HepG2 (cell line): ENCODE measurements around the gene PDLIM5. TPM values are rescaled to one million over a fixed set of nuclear protein-coding genes. Genes with fewer than 3 reads are reported as not detected.

Source experiments
- CEBPG ChIP-seq: IDR thresholded peaks from 2 replicates; pipeline ENCODE4 v1.6.1; 2016
- FOXK1 ChIP-seq: sonication (generic); formaldehyde crosslinking; IDR thresholded peaks from 2 replicates; pipeline ENCODE4 v1.4.0; 2020; ENCODE audit warnings: low read depth, missing genetic modification reagents, borderline replicate concordance
- GATAD1 ChIP-seq: IDR thresholded peaks from 2 replicates; pipeline ENCODE4 v1.6.1; 2016; ENCODE audit warnings: missing genetic modification reagents, missing compliant biosample characterization
- HNRNPK ChIP-seq: fragments of 200-400 bp; formaldehyde crosslinking; IDR thresholded peaks from 2 replicates; pipeline ENCODE4 v1.6.1; 2018; ENCODE audit warnings: low read length, low read depth, moderate library complexity, mild to moderate bottlenecking; ENCODE audit not compliant: poor library complexity, severe bottlenecking
- HOXA3 ChIP-seq: sonication (generic); formaldehyde crosslinking; IDR thresholded peaks from 2 replicates; pipeline ENCODE4 v1.5.0; 2020; ENCODE audit warnings: missing genetic modification reagents
- KLF13 ChIP-seq: sonication (generic); formaldehyde crosslinking; IDR thresholded peaks from 2 replicates; pipeline ENCODE4 v1.4.0; 2020; ENCODE audit warnings: mild to moderate bottlenecking, missing genetic modification reagents
- MTF2 ChIP-seq: sonication (generic); formaldehyde crosslinking; IDR thresholded peaks from 2 replicates; pipeline ENCODE4 v1.5.0; 2020; ENCODE audit warnings: missing genetic modification reagents, borderline replicate concordance
- NFKB2 ChIP-seq: sonication (generic); formaldehyde crosslinking; IDR thresholded peaks from 2 replicates; pipeline ENCODE4 v1.4.0; 2020; ENCODE audit warnings: missing genetic modification reagents, borderline replicate concordance
- NFYC ChIP-seq: IDR thresholded peaks from 2 replicates; pipeline ENCODE4 v1.6.1; 2016; ENCODE audit warnings: missing genetic modification reagents, missing compliant biosample characterization
- PITX1 ChIP-seq: sonication (generic); formaldehyde crosslinking; IDR thresholded peaks from 2 replicates; pipeline ENCODE4 v1.5.1; 2020; ENCODE audit warnings: mild to moderate bottlenecking, missing genetic modification reagents
- PPARG ChIP-seq: conservative IDR thresholded peaks from 2 replicates; pipeline ENCODE4 v1.6.1; 2016; ENCODE audit warnings: missing biosample characterization, missing genetic modification reagents
- SATB2 ChIP-seq: sonication (generic); formaldehyde crosslinking; IDR thresholded peaks from 2 replicates; pipeline ENCODE4 v1.5.0; 2020; ENCODE audit warnings: missing genetic modification reagents
- ZKSCAN1 ChIP-seq: fragments of 150-350 bp; IDR thresholded peaks from 2 replicates; pipeline ENCODE4 v1.6.1; 2014; ENCODE audit warnings: low read length
- ZMYM2 ChIP-seq: sonication (generic); formaldehyde crosslinking; IDR thresholded peaks from 2 replicates; pipeline ENCODE4 v1.8.0; 2022; ENCODE audit warnings: mild to moderate bottlenecking, missing genetic modification reagents
- ZNF234 ChIP-seq: sonication (generic); formaldehyde crosslinking; conservative IDR thresholded peaks from 2 replicates; pipeline ENCODE4 v1.5.1; 2020; ENCODE audit warnings: mild to moderate bottlenecking, missing genetic modification reagents
- ZNF441 ChIP-seq: sonication (generic); formaldehyde crosslinking; IDR thresholded peaks from 2 replicates; pipeline ENCODE4 v1.7.0; 2021; ENCODE audit warnings: missing genetic modification reagents, borderline replicate concordance
- ZNF709 ChIP-seq: sonication (generic); formaldehyde crosslinking; IDR thresholded peaks from 2 replicates; pipeline ENCODE4 v1.5.0; 2020; ENCODE audit warnings: mild to moderate bottlenecking, missing genetic modification reagents
- ZNF776 ChIP-seq: sonication (generic); formaldehyde crosslinking; IDR thresholded peaks from 2 replicates; pipeline ENCODE4 v1.4.0; 2020; ENCODE audit warnings: mild to moderate bottlenecking, missing genetic modification reagents
- ZNF850 ChIP-seq: sonication (generic); formaldehyde crosslinking; conservative IDR thresholded peaks from 2 replicates; pipeline ENCODE4 v1.9.0; 2021; ENCODE audit warnings: mild to moderate bottlenecking, missing genetic modification reagents
- ZSCAN29 ChIP-seq: sonication (generic); formaldehyde crosslinking; conservative IDR thresholded peaks from 2 replicates; pipeline ENCODE4 v1.4.0; 2020; ENCODE audit warnings: mild to moderate bottlenecking, missing genetic modification reagents
- polyA plus RNA-seq, 8 experiments: library from polyadenylated mRNA; depleted of rRNA in 3 of 8; stranded (reverse) in 7 of 8; unstranded in 1 of 8; fragments of >200 nt; fragmentation: Illumina TruSeq in 4 of 8; extraction: Trizol in 4 of 8; gene quantifications; 2 replicates each; pipeline versions ENCODE4 v1.2.1 to v1.2.3, GENCODE V29; 2011 to 2016; ENCODE audit warnings: low read depth in 4 of 8, missing spikeins in 1 of 8, mixed read lengths in 1 of 8; ENCODE audit not compliant: insufficient read depth in 1 of 8
- total RNA-seq, 5 experiments: library from RNA; depleted of rRNA; stranded (reverse); fragments of >200 nt; fragmentation: Illumina TruSeq; extraction: Trizol; gene quantifications; 2 replicates each; pipeline ENCODE4 v1.2.3, GENCODE V29; 2016; ENCODE audit warnings: low read depth in 1 of 5
- TF ChIP-seq, protein P1 (sequence below): IDR thresholded peaks from 2 replicates; pipeline ENCODE4 v1.6.1; 2012; ENCODE audit warnings: inconsistent platforms
- TF ChIP-seq, protein P2 (sequence below): sonication (generic); formaldehyde crosslinking; IDR thresholded peaks from 2 replicates; pipeline ENCODE4 v1.5.0; 2020; ENCODE audit warnings: mild to moderate bottlenecking, low read depth, missing genetic modification reagents, borderline replicate concordance
- TF ChIP-seq, protein P3 (sequence below): sonication (generic); formaldehyde crosslinking; IDR thresholded peaks from 2 replicates; pipeline ENCODE4 v1.5.0; 2020; ENCODE audit warnings: mild to moderate bottlenecking, missing genetic modification reagents
- TF ChIP-seq, protein P4 (sequence below): IDR thresholded peaks from 2 replicates; pipeline ENCODE4 v1.6.1; 2016; ENCODE audit warnings: low read depth
- TF ChIP-seq, protein P5 (sequence below): IDR thresholded peaks from 2 replicates; pipeline ENCODE4 v1.6.1; 2016; ENCODE audit warnings: mild to moderate bottlenecking, missing biosample characterization, missing genetic modification reagents
- TF ChIP-seq, protein P6 (sequence below): sonication (generic); formaldehyde crosslinking; IDR thresholded peaks from 2 replicates; pipeline ENCODE4 v1.8.1; 2023; ENCODE audit warnings: mild to moderate bottlenecking, missing genetic modification reagents
- TF ChIP-seq, protein P7 (sequence below): sonication (generic); formaldehyde crosslinking; IDR thresholded peaks from 2 replicates; pipeline ENCODE4 v1.5.0; 2020; ENCODE audit warnings: missing genetic modification reagents

The PDLIM5 gene
- total and polyA plus RNA-seq, 2 of the 13 experiments (the other 11 are each of a cell fraction or from before 2014, with no cell fraction given) = 52.8 to 119 TPM

DNA sequence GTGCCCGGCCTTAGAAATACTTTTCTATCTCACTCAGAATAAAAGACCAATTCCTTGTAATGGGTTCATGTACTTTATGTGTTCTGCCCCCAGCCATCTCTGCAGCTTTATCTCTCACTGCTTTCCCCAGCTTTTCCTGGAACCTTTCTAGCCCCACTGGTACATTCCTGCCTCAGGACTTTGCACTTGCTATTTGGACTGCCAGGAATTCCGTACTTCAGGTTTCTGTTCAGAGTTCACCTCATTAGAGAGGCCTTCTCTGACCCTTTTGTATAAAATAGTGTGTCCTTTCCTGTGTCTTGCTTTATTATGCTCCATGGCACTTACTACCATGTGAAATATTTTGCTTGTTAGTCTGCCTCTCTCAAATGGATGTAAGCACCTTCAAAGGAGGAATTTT lies 112.5 kb downstream of the PDLIM5 start (continued):
- TF ChIP-seq, protein P1, sequence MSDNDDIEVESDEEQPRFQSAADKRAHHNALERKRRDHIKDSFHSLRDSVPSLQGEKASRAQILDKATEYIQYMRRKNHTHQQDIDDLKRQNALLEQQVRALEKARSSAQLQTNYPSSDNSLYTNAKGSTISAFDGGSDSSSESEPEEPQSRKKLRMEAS = no peak
- TF ChIP-seq ZSCAN29 (CRISPR knock-in tag) (0 out of 2 replicates have a peak, but pooled peaks have one; percentile 27), PPARG (peak; percentile 56; the same call in 1 of the 2 replicates), CEBPG (CRISPR knock-in tag) (peak; percentile 27; the same call in 1 of the 2 replicates), ZNF234 (CRISPR knock-in tag) (no peak), FOXK1 (CRISPR knock-in tag) (0 out of 2 replicates have a peak, but pooled peaks have one; percentile 29), ZMYM2 (CRISPR knock-in tag) (peak; percentile 99), ZNF776 (CRISPR knock-in tag) (no peak), HOXA3 (CRISPR knock-in tag) (peak; percentile 36), KLF13 (CRISPR knock-in tag) (no peak), ZNF850 (CRISPR knock-in tag) (no peak), HNRNPK (no peak), NFYC (CRISPR knock-in tag) (no peak), ZNF441 (CRISPR knock-in tag) (0 out of 2 replicates have a peak, but pooled peaks have one; percentile 21), MTF2 (CRISPR knock-in tag) (no peak), SATB2 (CRISPR knock-in tag) (no peak), NFKB2 (no peak), GATAD1 (CRISPR knock-in tag) (peak; percentile 60; the same call in 1 of the 2 replicates), ZKSCAN1 (no peak), PITX1 (CRISPR knock-in tag) (no peak), ZNF709 (no peak)
- TF ChIP-seq, protein P2, sequence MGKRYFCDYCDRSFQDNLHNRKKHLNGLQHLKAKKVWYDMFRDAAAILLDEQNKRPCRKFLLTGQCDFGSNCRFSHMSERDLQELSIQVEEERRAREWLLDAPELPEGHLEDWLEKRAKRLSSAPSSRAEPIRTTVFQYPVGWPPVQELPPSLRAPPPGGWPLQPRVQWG (CRISPR knock-in tag) = no peak
- TF ChIP-seq, protein P3, sequence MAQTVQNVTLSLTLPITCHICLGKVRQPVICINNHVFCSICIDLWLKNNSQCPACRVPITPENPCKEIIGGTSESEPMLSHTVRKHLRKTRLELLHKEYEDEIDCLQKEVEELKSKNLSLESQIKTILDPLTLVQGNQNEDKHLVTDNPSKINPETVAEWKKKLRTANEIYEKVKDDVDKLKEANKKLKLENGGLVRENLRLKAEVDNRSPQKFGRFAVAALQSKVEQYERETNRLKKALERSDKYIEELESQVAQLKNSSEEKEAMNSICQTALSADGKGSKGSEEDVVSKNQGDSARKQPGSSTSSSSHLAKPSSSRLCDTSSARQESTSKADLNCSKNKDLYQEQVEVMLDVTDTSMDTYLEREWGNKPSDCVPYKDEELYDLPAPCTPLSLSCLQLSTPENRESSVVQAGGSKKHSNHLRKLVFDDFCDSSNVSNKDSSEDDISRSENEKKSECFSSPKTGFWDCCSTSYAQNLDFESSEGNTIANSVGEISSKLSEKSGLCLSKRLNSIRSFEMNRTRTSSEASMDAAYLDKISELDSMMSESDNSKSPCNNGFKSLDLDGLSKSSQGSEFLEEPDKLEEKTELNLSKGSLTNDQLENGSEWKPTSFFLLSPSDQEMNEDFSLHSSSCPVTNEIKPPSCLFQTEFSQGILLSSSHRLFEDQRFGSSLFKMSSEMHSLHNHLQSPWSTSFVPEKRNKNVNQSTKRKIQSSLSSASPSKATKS (CRISPR knock-in tag) = no peak
- TF ChIP-seq, protein P4, sequence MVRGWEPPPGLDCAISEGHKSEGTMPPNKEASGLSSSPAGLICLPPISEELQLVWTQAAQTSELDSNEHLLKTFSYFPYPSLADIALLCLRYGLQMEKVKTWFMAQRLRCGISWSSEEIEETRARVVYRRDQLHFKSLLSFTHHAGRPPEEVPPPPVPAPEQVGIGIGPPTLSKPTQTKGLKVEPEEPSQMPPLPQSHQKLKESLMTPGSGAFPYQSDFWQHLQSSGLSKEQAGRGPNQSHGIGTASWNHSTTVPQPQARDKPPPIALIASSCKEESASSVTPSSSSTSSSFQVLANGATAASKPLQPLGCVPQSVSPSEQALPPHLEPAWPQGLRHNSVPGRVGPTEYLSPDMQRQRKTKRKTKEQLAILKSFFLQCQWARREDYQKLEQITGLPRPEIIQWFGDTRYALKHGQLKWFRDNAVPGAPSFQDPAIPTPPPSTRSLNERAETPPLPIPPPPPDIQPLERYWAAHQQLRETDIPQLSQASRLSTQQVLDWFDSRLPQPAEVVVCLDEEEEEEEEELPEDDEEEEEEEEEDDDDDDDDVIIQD = peak; percentile 100
- TF ChIP-seq, protein P5, sequence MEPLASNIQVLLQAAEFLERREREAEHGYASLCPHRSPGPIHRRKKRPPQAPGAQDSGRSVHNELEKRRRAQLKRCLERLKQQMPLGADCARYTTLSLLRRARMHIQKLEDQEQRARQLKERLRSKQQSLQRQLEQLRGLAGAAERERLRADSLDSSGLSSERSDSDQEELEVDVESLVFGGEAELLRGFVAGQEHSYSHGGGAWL (CRISPR knock-in tag) = no peak
- TF ChIP-seq, protein P6, sequence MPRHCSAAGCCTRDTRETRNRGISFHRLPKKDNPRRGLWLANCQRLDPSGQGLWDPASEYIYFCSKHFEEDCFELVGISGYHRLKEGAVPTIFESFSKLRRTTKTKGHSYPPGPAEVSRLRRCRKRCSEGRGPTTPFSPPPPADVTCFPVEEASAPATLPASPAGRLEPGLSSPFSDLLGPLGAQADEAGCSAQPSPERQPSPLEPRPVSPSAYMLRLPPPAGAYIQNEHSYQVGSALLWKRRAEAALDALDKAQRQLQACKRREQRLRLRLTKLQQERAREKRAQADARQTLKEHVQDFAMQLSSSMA = no peak
- TF ChIP-seq, protein P7, sequence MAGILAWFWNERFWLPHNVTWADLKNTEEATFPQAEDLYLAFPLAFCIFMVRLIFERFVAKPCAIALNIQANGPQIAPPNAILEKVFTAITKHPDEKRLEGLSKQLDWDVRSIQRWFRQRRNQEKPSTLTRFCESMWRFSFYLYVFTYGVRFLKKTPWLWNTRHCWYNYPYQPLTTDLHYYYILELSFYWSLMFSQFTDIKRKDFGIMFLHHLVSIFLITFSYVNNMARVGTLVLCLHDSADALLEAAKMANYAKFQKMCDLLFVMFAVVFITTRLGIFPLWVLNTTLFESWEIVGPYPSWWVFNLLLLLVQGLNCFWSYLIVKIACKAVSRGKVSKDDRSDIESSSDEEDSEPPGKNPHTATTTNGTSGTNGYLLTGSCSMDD = no peak
